SKM-1 treated with dmso at 0.1 percent for 144 hours (cell line): Measurements from ENCODE around the gene CACNB2.
"Not testable (repeated sequence)": the region's sequence is repeated elsewhere in the genome, so short reads cannot be mapped to it uniquely, and the experiment has no call there.

Source experiments
- DNase-seq: peaks from one replicate; lab custom pipeline; 2025; ENCODE audit not compliant: unreplicated experiment; lab: John Stamatoyannopoulos, UW

CACNB2 gene

GRCh38 chr10:18438361-18439126 is 298.3 kb downstream of the CACNB2 start:
- no peak for DNase-seq

DNA sequence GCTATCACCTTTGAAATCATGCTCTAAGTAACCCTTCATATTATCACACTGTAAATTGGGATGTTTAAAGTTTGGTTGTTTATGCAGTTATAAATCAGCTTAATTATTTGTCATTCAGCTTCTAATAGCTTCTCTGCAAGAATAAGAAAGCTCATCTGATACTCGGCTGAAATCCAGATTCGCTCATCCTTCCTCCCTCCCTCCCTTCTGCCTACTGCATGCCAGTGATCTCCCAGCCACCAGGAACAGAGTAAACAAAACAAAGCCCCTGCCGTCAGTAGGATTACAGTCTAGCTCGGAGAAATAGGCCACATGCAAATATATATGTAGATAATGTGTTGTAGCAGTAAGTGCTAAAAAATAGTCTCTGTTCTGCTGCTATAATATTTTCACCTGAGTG is 299.4 kb downstream of the CACNB2 start:
- no peak for DNase-seq

GRCh38 chr10:18445635-18446034 is 305.4 kb downstream of the CACNB2 start:
- DNase-seq = not testable (repeated sequence)

DNA sequence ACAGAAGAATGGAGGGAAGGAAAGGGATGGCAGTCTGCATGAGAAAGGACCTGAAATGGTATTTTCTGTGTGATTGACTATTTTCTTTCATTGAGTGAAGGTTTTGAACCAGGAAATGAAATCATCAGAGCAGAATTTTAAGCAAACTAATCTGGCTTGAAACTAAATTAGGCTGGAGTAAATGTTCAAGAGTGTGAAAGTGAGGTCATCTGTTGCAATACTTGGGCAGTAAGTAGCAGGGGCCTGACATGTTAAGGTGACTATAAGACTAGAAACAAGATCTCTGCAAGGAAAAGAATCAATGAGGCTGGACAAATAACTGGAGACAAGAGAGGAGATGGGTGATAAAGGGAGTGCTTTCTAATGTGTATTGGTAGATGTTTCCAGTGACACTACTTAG is 306.0 kb downstream of the CACNB2 start:
- no peak for DNase-seq

GRCh38 chr10:18449611-18450026 is 309.4 kb downstream of the CACNB2 start:
- DNase-seq = no peak

DNA sequence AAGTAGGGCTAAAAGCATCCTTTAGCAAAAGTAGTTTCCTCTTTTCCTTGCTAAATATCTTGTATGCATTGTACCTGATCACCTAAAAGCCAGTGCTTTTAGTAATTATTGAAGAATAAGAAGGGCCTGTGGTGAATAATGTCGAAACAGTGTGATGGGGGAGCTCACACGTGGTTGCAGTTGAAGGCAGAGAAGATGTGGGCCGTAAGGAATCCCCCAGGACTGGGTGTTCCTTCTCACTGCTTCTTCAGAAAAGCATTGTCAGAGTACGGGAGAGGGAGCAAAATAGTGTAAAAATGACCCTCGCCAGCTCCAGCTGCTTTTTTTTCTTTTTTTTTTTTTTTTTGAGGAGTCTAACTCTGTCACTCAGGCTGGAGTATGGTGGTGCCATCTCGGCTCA is 310.1 kb downstream of the CACNB2 start:
- no peak for DNase-seq

DNA sequence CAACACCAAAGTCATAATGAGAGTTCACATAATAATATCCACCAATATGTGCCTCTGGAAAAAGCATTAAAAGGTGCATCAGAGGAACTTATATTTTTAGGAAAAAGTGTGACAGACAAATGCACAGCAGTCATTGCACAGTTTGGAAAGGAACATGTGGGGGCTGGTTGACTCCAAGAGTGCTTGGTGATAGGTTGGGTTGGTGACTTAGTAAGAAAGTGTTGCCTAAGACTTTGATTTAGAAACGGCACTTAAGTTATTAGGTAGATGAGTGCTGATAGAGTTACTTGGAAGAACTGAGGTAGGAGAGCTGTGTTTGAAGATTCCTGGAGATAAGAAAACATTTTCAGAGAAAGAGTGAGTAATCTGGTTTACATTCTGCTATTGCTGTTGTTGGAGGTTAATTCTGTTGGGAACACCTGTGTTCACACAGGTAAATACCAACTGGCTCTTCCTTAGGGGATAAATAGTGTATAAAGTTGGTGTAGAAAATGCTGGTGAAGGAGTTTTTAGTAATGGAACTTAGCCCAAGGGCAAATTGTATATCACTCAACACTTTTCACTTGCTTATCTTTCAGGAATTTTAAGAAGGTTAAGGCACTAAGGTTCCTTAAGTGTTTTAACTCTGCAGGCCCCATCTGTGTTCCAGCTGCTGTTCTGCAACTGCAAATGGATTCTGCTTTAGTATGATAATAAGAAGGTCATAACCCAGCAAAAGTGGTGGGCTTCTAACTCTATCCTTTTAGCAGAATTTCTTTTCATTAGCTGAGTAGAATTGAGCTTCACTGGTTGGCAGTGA is 315.1 kb downstream of the CACNB2 start:
- DNase-seq = no peak

DNA sequence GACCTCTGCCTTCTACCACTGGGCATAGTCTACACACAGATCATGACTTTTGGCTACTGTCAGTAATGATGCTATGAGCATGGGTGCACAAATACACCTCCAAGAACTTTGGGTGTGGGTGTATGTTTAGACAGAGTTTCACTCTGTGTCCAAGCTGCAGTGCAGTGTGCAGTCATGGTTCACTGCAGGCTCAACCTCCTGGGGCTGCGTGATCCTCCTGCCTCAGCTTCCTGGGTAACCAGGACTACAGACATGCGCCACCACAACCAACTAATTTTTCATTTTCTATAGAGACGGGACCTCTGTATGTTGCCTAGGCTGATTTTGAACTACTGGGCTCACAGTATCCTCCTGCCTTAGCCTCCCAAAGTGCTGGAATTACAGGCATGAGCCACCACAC is 316.8 kb downstream of the CACNB2 start:
- no peak for DNase-seq

DNA sequence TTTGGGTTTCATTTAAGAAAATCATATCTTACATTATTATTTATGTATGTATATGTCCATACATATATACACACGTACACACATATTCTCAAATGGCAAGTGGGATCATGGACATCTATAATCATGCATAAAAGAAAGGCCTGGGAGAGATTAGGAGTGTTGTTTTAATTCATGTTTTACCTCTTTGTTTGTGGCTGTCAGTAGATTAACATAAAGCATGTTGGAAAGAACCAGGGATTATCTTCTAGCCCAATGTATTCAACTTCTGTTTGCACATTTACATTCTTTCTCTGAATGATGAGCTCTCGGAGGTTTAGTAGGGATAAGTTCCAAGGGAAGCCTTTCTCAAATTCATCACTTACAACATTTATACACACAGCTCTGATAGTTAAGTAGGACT is 319.8 kb downstream of the CACNB2 start:
- no peak for DNase-seq

DNA sequence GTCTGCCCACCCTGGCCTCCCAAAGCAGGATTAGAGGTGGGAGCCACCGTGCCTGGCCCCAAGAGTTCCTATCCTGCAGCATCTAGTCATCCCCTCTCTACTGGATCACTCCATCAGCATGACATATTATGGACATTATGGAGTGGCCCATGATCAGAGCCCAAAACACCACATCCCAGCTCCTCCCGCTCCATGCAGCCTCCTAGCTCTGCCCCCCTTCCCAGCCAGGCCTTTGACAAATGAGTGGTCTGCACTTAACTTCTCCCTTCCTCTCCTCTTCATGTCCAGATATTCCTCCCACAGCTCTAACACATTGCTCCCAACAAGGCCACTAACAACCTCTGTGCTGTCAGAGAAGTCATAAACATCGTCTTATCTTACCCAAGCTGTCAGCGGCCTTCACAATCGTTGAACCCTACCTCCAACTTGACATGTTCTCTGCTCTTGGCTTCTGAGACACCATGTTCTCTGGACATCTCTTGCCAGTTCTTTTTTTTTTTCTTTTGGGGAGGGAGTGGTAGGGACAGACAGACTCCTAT is 323.5 kb downstream of the CACNB2 start:
- DNase-seq = no peak

DNA sequence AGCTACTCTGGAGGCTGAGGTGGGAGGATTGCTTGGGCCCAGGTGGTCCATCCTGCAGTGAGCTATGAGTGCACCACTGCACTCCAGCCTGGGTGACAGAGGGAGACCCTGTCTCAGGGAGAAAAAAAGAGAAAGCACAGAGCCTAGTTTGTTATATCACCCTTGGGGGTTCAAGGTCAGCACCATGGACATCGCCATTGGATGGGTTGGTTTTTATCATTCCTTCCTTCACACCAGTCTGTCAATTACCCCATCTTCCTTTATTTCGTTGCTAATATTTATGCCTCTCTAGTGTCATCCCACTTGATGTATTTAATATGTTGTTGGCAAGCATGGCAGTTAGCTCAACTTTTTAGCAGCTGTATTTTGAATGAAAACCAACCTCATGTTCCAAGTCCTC is 328.9 kb downstream of the CACNB2 start:
- no peak for DNase-seq

DNA sequence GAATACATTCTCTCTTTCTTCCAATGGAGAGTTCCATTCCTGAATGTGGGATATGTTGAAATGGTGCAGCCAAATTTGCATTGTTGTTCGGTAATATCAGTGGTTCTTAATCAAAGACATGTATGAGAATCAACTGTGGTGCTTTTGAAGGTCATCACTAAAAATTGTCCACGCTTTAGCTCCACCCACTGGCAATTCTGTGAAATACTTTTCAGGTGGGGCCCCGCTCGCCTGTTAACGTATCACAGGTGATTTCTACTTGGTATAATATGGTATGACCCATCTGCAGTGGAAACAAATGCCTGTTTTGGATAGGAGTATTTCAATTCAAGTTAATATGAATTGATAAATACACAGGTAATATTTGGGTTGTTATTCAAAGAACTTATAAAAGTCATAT is 332.8 kb downstream of the CACNB2 start:
- DNase-seq = no peak

DNA sequence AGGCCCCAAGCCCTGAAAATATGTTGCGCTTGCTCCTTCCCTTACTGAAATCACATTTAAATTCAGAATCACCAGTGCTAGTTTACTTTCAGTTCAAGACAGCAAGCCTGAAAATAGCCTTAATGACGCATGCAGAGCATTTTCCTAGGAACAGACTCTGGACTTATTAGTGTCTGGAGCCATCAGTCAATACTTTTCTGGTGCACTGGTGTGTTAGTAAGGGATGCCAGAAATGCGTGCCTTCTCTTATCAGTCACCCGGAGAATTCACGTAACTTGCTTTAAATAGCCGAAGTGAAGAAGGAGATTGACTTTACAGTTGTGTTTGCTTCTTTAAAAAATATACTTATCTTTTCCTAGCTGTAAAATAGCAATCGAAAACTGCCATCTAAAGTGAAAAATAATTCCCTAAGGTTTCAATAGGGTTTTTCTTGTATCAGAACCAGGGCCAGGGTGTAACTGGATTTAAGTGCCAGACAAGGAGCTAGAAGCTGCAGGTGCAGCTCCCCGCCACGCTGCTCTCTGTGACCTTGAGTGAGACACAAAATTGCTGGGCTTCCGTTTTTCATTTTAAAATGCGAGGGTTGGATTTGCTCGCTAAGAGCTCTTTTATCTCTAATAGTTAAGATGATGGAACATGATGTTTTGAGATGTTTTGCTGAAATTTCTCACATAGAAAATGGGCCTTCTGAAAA is 333.3 kb downstream of the CACNB2 start:
- no peak for DNase-seq

DNA sequence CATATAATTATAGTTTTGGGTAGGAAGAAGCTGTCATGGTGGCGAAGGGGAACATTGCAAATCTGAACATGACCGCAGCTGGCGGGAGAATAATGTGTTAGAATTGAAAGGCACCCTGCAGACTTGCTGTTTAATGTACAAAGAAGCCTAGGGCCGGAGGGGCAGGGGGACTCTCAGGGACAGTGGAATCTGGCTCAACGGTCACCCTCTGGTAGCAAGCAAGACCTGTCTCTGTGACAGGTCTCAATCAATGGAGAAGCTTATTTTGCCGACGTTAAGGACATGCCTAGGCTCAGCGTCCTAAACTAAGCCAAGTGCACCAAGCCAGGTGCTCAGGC is 333.9 kb downstream of the CACNB2 start:
- DNase-seq = no peak

DNA sequence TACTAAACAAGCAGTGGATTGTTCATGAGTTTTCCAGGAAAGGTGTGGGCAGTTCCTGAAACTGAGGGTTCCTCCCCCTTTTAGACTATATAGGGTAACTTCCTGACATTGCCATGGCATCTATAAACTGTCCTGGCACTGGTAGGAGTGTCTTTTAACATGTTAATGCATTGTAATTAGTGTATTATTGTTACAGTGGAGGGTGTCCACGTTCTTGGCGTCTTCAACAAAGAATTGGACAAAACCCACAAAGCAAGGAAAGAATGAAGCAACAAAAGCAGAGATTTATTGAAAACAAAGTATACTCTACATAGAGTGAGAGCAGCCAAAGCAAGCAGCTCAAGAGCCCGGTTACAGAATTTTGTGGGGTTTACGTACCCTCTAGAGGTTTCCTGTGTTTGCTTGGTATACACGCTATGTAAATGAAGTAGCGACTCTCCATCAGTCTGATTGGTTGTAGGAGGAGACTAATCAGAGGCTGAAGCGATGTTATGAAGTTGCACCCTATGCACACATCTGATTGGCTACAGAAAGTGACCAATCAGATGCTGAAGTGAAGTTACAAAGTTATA is 335.9 kb downstream of the CACNB2 start:
- DNase-seq = no peak

DNA sequence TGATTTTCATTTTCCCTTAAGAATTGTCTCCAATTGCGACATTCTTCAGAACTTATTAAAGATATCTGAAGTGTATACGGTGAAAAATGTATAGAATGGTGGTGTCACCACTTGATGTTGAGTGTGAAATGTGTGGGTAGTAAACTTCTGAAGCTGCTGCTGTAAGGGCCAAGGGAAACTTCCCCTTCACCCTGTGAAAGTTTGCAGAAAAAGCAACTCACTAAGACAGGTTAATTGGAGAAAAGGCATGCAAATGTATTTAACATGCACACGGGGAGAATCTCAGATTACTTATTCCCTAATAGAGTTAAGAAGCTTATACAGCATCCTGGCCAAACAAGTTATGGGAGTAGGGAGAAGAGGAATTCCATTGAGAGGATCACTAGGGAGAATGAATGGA is 338.1 kb downstream of the CACNB2 start:
- DNase-seq = no peak

DNA sequence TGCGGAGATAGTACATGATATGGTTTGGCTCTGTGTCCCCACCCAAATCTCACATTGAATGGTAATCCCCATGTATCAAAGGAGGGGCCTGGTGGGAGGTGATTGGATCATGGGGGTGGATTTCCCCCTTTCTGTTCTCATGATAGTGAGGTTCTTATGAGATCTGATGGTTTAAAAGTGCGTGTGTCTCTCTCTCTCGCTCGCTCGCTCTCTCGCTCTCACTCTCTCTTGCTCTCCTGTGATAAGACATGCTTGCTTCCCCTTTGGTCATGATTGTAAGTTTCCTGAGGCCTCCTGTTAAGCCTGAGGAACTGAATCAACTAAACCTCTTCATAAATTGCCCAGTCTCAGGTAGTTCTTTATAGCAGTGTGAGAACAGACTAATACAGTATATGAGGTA is 339.3 kb downstream of the CACNB2 start:
- DNase-seq = no peak

DNA sequence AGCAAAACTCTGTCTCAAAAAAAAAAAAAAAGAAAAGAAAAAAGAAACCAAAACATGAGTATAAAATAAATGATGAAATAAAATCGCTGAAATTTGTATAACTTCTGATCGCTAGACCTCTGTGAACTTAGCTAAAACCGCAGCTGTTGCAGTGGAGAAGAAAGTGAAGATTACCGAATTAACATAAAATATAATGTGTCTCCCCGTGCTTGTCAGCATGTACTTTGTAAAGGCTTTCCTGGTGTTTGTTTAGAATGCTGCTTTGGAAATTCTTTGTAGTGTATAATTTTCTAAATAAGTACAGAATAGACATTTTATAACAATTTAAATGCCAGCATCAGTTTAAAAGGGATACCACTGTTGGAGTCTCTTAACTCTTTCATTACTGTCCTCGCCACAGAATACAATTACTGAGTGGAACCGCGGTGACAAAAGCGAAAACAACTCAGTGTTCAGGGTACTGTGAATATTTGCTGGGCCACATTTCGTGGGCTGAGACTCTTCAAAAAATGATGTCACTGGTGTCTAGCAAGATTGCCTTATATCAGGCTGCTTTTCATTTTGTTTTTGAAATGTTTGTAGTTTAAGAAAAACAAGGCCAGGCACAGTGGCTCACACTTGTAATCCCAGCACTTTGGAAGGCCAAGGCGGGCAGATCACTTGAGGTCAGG is 343.4 kb downstream of the CACNB2 start:
- no peak for DNase-seq

DNA sequence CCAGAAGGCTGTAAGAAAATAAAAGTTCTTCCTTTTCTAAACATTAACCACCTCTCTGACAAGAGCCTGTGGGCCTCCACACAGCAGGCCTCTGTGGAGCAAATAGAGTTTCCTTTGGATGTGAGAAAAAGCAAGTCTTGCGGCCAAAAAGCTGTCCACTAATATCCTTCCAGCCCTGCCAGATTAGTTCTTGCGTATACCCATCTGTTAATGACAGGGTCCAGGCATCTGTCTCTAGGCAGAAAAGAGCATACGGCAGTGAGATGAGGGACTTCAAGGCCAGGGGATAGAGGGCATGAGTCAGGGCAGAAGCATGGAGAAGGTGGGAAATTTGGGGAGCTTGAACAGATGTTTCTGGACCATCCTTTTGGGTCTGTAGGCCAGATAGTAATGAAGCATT is 346.2 kb downstream of the CACNB2 start:
- DNase-seq = no peak

GRCh38 chr10:18490755-18491154 is 350.5 kb downstream of the CACNB2 start:
- no peak for DNase-seq

DNA sequence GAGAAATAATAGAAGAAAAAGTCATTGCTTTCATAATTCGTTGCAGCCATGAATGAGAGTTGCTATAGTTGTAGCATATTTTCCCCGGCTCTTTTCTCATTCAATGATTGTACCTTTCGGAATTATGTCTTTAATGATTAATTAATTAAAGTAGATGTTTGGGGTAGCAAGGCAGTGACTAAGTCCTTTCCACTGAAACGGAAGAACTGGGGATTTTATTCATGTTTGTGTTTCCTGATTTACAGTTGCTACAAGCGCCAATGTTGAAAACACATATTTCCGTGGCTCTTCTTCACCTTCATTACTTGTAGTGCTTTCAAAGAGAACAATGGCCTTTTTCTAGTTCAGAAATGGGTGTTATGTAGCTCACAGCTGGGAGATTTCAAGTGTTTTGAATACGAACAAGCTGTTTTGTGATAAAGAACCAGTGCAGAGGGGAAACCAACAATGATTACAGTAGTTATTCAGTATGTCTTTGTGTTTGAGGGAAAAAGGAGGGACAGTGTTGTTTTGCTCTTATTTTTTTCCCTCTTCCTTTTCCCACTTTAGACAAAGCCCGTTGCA is 357.7 kb downstream of the CACNB2 start:
- DNase-seq = no peak
